ENCODE results near the gene CD74. TPM values are rescaled to one million over a fixed set of nuclear protein-coding genes. Genes with fewer than 3 reads are reported as not detected.
A peak's percentile ranks its signal among the peaks of the same experiment; 100 is the strongest.

The CD74 gene
- total and polyA plus RNA-seq, 2 of the 13 experiments (the other 11 are each of a cell fraction or from before 2014, with no cell fraction given) = 34.1 to 84.4 TPM

GRCh38 chr5:150449517-150450339 lies 37.0 kb upstream of the CD74 start, which contains the start of gene RPS14 (continued):
- TF ChIP-seq, protein P1, sequence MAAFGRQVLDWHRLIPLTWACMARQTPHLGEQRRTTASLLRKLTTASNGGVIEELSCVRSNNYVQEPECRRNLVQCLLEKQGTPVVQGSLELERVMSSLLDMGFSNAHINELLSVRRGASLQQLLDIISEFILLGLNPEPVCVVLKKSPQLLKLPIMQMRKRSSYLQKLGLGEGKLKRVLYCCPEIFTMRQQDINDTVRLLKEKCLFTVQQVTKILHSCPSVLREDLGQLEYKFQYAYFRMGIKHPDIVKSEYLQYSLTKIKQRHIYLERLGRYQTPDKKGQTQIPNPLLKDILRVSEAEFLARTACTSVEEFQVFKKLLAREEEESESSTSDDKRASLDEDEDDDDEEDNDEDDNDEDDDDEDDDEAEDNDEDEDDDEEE (CRISPR knock-in tag; IDR thresholded peaks at IDR 0.05) = no peak
- TF ChIP-seq, protein P2, sequence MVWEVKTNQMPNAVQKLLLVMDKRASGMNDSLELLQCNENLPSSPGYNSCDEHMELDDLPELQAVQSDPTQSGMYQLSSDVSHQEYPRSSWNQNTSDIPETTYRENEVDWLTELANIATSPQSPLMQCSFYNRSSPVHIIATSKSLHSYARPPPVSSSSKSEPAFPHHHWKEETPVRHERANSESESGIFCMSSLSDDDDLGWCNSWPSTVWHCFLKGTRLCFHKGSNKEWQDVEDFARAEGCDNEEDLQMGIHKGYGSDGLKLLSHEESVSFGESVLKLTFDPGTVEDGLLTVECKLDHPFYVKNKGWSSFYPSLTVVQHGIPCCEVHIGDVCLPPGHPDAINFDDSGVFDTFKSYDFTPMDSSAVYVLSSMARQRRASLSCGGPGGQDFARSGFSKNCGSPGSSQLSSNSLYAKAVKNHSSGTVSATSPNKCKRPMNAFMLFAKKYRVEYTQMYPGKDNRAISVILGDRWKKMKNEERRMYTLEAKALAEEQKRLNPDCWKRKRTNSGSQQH (CRISPR knock-in tag; IDR thresholded peaks at IDR 0.05; ENCODE audit: low read depth) = peak; percentile 75; the same call in 1 of the 2 replicates
- TF ChIP-seq TIGD3 (CRISPR knock-in tag; IDR thresholded peaks at IDR 0.05; ENCODE audit: borderline replicate concordance) (peak; percentile 93; the same call in 1 of the 2 replicates), NFIC (IDR thresholded peaks at IDR 0.05; ENCODE audit: low read length) (peak; percentile 68), SRF (IDR thresholded peaks at IDR 0.05; ENCODE audit: low read depth, low read length) (no peak), AFF4 (CRISPR knock-in tag; IDR thresholded peaks at IDR 0.05) (no peak), GZF1 (CRISPR knock-in tag; IDR thresholded peaks at IDR 0.05) (no peak), SMARCC2 (IDR thresholded peaks at IDR 0.05) (no peak), POLR2AphosphoS2 (IDR thresholded peaks at IDR 0.05; ENCODE audit: low read depth, low read length) (peak; percentile 93), ZNF768 (CRISPR knock-in tag; IDR thresholded peaks at IDR 0.05) (peak; percentile 74), ARNT (IDR thresholded peaks at IDR 0.05) (no peak), POGZ (CRISPR knock-in tag; IDR thresholded peaks at IDR 0.05) (peak; percentile 92), KLF6 (CRISPR knock-in tag; IDR thresholded peaks at IDR 0.05) (peak; percentile 78), UBTF (CRISPR knock-in tag; IDR thresholded peaks at IDR 0.05) (peak; percentile 77; the same call in 1 of the 2 replicates), NKX3-1 (CRISPR knock-in tag; IDR thresholded peaks at IDR 0.05) (peak; percentile 52; the same call in 1 of the 2 replicates), ZSCAN22 (CRISPR knock-in tag; IDR thresholded peaks at IDR 0.05) (0 out of 2 replicates have a peak, but pooled peaks have one; percentile 49), ZNF224 (CRISPR knock-in tag; IDR thresholded peaks at IDR 0.05) (peak; percentile 72; the same call in 1 of the 2 replicates), MXD4 (CRISPR knock-in tag; IDR thresholded peaks at IDR 0.05) (no peak; the same call in none of the 2 replicates)
- TF ChIP-seq, protein P3, sequence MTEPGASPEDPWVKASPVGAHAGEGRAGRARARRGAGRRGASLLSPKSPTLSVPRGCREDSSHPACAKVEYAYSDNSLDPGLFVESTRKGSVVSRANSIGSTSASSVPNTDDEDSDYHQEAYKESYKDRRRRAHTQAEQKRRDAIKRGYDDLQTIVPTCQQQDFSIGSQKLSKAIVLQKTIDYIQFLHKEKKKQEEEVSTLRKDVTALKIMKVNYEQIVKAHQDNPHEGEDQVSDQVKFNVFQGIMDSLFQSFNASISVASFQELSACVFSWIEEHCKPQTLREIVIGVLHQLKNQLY (CRISPR knock-in tag; IDR thresholded peaks at IDR 0.05) = no peak

All from HepG2 (cell line).